Panc1 (cell line): ENCODE results near the gene VMAC. TPM values are rescaled to one million over a fixed set of nuclear protein-coding genes. Genes with fewer than 3 reads are reported as not detected.

Experiments
- ATAC-seq: fragments of 200-7000 bp; cut with Tn5 transposase; 2 replicates; pipeline ENCODE4 v1.9.1; 2020; ENCODE audit warnings: mild to moderate bottlenecking, moderate library complexity
- BruUV-seq: library from RNA; stranded (reverse); fragments of 400-500 nt; replicated peaks from 2 replicates; lab custom pipeline; 2021; lab: Mats Ljungman, UMichigan
- CTCF ChIA-PET: fragments of 300-600 bp; sonication (Branson Sonifier 250); formaldehyde crosslinking; loops from one replicate; lab custom pipeline; 2022; ENCODE audit warnings: antibody characterized with exemption; lab: Charles Lee
- POLR2A ChIA-PET: fragments of 300-600 bp; sonication (Branson Sonifier 250); formaldehyde crosslinking; loops from one replicate; lab custom pipeline; 2022; ENCODE audit warnings: antibody characterized with exemption; lab: Charles Lee
- DNase-seq: peaks from one replicate; pipeline ENCODE4 v3.0.0-alpha.2; 2010; ENCODE audit warnings: low read depth, low spot score
- H3K27ac ChIP-seq: 2 replicates; pipeline ENCODE4 v1.5.1; 2011; ENCODE audit warnings: mild to moderate bottlenecking, low read length, inconsistent platforms
- H3K27me3 ChIP-seq: fragments of 200-500 bp; sonication (Bioruptor generic); 2 replicates; pipeline ENCODE4 v1.6.0; 2014; ENCODE audit warnings: low read length, inconsistent platforms; ENCODE audit not compliant: control insufficient read depth, insufficient read depth
- H3K36me3 ChIP-seq: fragments of 200-500 bp; sonication (Bioruptor generic); 2 replicates; pipeline ENCODE4 v1.5.1; 2014; ENCODE audit warnings: inconsistent platforms, mild to moderate bottlenecking, low read length, moderate library complexity; ENCODE audit not compliant: control insufficient read depth, insufficient read depth
- H3K4me1 ChIP-seq: 2 replicates; pipeline ENCODE4 v1.5.1; 2011; ENCODE audit warnings: inconsistent platforms, mild to moderate bottlenecking, low read length, moderate library complexity; ENCODE audit not compliant: control insufficient read depth, insufficient read depth
- H3K4me3 ChIP-seq, 2 experiments: 2 replicates each; pipeline ENCODE4 v1.5.1; 2011 to 2012; ENCODE audit warnings: low read depth in 2 of 2, low read length in 2 of 2, mild to moderate bottlenecking in 2 of 2, inconsistent platforms in 1 of 2, moderate library complexity in 1 of 2
- H3K9me3 ChIP-seq: fragments of 200-500 bp; sonication (Bioruptor generic); 2 replicates; pipeline ENCODE4 v1.5.1; 2014; ENCODE audit warnings: low read depth, mild to moderate bottlenecking, inconsistent platforms, low read length, moderate library complexity; ENCODE audit not compliant: control insufficient read depth, insufficient read depth
- POLR2AphosphoS5 ChIP-seq: IDR thresholded peaks from 2 replicates; pipeline ENCODE4 v1.6.1; 2012; ENCODE audit warnings: mild to moderate bottlenecking, low read depth, low read length, moderate library complexity
- SIN3A ChIP-seq: IDR thresholded peaks from 2 replicates; pipeline ENCODE4 v1.6.1; 2012; ENCODE audit warnings: low read depth, mild to moderate bottlenecking, low read length, moderate library complexity, borderline replicate concordance; ENCODE audit not compliant: insufficient read depth
- TCF7L2 ChIP-seq: IDR thresholded peaks from 2 replicates; pipeline ENCODE4 v1.6.1; 2011; ENCODE audit warnings: mild to moderate bottlenecking, low read depth, low read length, inconsistent platforms
- in situ Hi-C: cut with HindIII; loops from 2 replicates; pipeline ENCODE4 v1.10.0; 2016; ENCODE audit warnings: low sequenced_read_pairs, low pct_unique_long_range_greater_than_20kb
- intact Hi-C: fragments of 100-400 bp; cut with micrococcal nuclease; formaldehyde crosslinking; loops from one replicate; pipeline ENCODE4 v1.10.0; 2022; ENCODE audit not compliant: unreplicated experiment
- total RNA-seq: library from RNA; stranded (reverse); gene quantifications from one replicate; pipeline ENCODE4 v1.2.1, GENCODE V29; 2021; ENCODE audit not compliant: unreplicated experiment
- TF ChIP-seq, protein P1 (sequence below), 2 experiments: IDR thresholded peaks; 2 replicates each; pipeline ENCODE4 v1.6.1; 2011 to 2012; ENCODE audit warnings: low read depth in 2 of 2, control low read depth in 1 of 2, low read length in 1 of 2, mild to moderate bottlenecking in 1 of 2, moderate library complexity in 1 of 2; ENCODE audit not compliant: insufficient read depth in 1 of 2
- TF ChIP-seq, protein P2 (sequence below): fragments of 450-650 bp; IDR thresholded peaks from 2 replicates; pipeline ENCODE4 v1.5.1; 2017; ENCODE audit warnings: mild to moderate bottlenecking

The VMAC gene
- total RNA-seq, 1 experiment from 2014 or later, result 5.2 TPM

DNA sequence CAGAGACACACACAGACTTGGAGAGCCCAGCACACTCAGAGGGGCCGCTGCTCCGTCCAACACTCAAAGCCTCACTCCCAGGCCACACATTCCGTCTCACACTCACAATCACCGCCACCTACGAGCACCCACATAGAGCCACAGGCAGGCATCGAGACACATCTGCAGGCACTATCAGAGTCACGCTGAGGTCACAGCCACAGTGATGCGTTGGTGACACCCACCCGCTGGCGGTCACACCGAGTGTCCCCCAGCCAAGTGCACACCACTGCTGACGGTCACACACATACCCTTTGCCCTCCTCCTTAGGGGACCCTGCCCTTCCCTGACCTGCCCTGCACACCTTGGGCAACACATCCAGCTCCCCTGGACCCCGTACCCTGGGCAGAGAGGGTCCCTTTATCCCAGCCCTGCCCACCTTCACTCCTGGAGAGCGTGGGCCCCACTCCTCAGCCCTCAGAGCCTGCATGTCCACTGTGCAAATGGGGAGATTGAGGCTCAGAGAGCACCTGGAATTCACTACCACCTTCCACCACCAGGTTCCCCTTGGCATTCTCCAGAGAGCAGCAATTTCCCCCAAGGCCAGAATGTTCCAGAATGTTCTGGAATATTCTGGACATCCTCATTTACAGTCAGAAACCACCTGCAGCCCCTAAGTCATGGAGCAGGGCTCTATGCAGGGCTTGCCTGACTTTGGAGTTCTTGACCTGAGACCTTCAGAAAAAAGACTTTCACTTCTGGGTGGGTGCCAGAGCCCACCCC is 39.8 kb upstream of the VMAC start:
- intact Hi-C loops, result no loop called here
- in situ Hi-C loops, result no loop called here
- H3K4me1 ChIP-seq, result no peaks in the 10 kb centered on the region
- no peaks in the 10 kb centered on the region for H3K36me3 ChIP-seq
- ChIA-PET CTCF (no interaction called here), POLR2A (no interaction called here)
- no peaks in the 10 kb centered on the region for H3K9me3 ChIP-seq
- TF ChIP-seq, protein P1, sequence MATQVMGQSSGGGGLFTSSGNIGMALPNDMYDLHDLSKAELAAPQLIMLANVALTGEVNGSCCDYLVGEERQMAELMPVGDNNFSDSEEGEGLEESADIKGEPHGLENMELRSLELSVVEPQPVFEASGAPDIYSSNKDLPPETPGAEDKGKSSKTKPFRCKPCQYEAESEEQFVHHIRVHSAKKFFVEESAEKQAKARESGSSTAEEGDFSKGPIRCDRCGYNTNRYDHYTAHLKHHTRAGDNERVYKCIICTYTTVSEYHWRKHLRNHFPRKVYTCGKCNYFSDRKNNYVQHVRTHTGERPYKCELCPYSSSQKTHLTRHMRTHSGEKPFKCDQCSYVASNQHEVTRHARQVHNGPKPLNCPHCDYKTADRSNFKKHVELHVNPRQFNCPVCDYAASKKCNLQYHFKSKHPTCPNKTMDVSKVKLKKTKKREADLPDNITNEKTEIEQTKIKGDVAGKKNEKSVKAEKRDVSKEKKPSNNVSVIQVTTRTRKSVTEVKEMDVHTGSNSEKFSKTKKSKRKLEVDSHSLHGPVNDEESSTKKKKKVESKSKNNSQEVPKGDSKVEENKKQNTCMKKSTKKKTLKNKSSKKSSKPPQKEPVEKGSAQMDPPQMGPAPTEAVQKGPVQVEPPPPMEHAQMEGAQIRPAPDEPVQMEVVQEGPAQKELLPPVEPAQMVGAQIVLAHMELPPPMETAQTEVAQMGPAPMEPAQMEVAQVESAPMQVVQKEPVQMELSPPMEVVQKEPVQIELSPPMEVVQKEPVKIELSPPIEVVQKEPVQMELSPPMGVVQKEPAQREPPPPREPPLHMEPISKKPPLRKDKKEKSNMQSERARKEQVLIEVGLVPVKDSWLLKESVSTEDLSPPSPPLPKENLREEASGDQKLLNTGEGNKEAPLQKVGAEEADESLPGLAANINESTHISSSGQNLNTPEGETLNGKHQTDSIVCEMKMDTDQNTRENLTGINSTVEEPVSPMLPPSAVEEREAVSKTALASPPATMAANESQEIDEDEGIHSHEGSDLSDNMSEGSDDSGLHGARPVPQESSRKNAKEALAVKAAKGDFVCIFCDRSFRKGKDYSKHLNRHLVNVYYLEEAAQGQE (IDR thresholded peaks at IDR 0.05; ENCODE audit: insufficient read depth in 1 of 2, low read depth in 2 of 2, low read length in 1 of 2), result no peak
- TF ChIP-seq SIN3A, result no peak
- TF ChIP-seq POLR2AphosphoS5, result no peak
- TF ChIP-seq TCF7L2, result no peak
- TF ChIP-seq, protein P2, sequence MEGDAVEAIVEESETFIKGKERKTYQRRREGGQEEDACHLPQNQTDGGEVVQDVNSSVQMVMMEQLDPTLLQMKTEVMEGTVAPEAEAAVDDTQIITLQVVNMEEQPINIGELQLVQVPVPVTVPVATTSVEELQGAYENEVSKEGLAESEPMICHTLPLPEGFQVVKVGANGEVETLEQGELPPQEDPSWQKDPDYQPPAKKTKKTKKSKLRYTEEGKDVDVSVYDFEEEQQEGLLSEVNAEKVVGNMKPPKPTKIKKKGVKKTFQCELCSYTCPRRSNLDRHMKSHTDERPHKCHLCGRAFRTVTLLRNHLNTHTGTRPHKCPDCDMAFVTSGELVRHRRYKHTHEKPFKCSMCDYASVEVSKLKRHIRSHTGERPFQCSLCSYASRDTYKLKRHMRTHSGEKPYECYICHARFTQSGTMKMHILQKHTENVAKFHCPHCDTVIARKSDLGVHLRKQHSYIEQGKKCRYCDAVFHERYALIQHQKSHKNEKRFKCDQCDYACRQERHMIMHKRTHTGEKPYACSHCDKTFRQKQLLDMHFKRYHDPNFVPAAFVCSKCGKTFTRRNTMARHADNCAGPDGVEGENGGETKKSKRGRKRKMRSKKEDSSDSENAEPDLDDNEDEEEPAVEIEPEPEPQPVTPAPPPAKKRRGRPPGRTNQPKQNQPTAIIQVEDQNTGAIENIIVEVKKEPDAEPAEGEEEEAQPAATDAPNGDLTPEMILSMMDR, result no peak
- no peak overlapping the region for H3K4me3 ChIP-seq
- no peaks in the 10 kb centered on the region for H3K27me3 ChIP-seq
- ATAC-seq (no peak), DNase-seq (no peak)
- BruUV-seq, result no TSS peak
- H3K27ac ChIP-seq, result no peak overlapping the region

DNA sequence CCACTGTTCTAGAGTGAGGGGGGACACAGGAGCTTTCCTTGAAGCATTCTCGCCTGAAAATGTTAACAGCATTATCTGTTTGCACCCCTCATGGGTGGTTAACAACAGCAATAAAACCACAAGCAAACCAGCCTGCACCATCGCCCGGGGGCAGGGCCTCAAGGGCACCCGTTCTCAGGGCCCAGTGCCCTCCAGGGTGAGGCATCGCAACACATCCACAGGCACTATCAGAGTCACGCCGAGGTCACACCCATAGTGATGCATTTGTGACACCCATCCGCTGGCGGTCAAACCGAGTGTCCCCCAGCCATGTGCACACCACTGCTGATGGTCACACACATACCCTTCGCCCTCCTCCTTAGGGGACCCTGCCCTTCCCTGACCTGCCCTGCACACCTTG is 38.9 kb upstream of the VMAC start:
- intact Hi-C loops, result no loop called here
- ChIA-PET CTCF (no interaction called here), POLR2A (no interaction called here)
- Histone ChIP-seq H3K27ac (no peak overlapping the region), H3K9me3 (no peaks in the 10 kb centered on the region), H3K36me3 (no peaks in the 10 kb centered on the region), H3K4me1 (no peaks in the 10 kb centered on the region), H3K4me3 (no peak overlapping the region), H3K27me3 (no peaks in the 10 kb centered on the region)
- BruUV-seq, result no TSS peak
- DNase-seq, result no peak
- no peak for ATAC-seq
- TF ChIP-seq, protein P1 (IDR thresholded peaks at IDR 0.05; ENCODE audit: insufficient read depth in 1 of 2, low read depth in 2 of 2, low read length in 1 of 2), result no peak
- TF ChIP-seq POLR2AphosphoS5, result no peak
- TF ChIP-seq TCF7L2, result no peak
- TF ChIP-seq SIN3A, result no peak
- TF ChIP-seq, protein P2, result no peak
- in situ Hi-C loops, result no loop called here
